WTC11 (cell line): ENCODE data around the gene TMEM86B. TPM values are rescaled to one million over a fixed set of nuclear protein-coding genes. Genes with fewer than 3 reads are reported as not detected.

ENCODE experiments used
- ATAC-seq: fragments of 200-7000 bp; cut with Tn5 transposase; 2 replicates; pipeline ENCODE4 v1.10.0; 2021; ENCODE audit warnings: mild to moderate bottlenecking, moderate library complexity
- Bru-seq: library from RNA; stranded (reverse); fragments of 400-500 nt; gene quantifications from one replicate; lab custom pipeline; 2021; lab: Mats Ljungman, UMichigan
- CTCF ChIA-PET: fragments of 300-600 bp; sonication (Branson Sonifier 250); formaldehyde crosslinking; loops from one replicate; lab custom pipeline; 2021; ENCODE audit warnings: antibody characterized with exemption; lab: Charles Lee
- POLR2A ChIA-PET: fragments of 350-600 bp; sonication (Branson Sonifier 250); formaldehyde crosslinking; loops from one replicate; lab custom pipeline; 2021; ENCODE audit warnings: antibody characterized with exemption; lab: Charles Lee
- DNase-seq: peaks from one replicate; pipeline ENCODE4 v3.0.0; 2021; ENCODE audit warnings: low spot score
- H3K27ac Mint-ChIP-seq: 2 replicates; pipeline ENCODE4 v1.8.0; 2021; ENCODE audit warnings: mixed read lengths
- H3K27me3 Mint-ChIP-seq: 2 replicates; pipeline ENCODE4 v1.8.0; 2021; ENCODE audit warnings: low read depth, mild to moderate bottlenecking, moderate library complexity, mixed read lengths
- H3K36me3 Mint-ChIP-seq: 2 replicates; pipeline ENCODE4 v1.8.0; 2021; ENCODE audit warnings: mixed read lengths
- H3K4me1 Mint-ChIP-seq: 2 replicates; pipeline ENCODE4 v1.8.0; 2022; ENCODE audit warnings: mixed read lengths
- H3K4me3 Mint-ChIP-seq: 2 replicates; pipeline ENCODE4 v1.8.0; 2021; ENCODE audit warnings: mild to moderate bottlenecking, moderate library complexity, mixed read lengths
- H3K9me3 Mint-ChIP-seq: 2 replicates; pipeline ENCODE4 v1.8.0; 2021; ENCODE audit warnings: mixed read lengths
- ATF1 ChIP-seq: sonication (generic); formaldehyde crosslinking; IDR thresholded peaks from 2 replicates; pipeline ENCODE4 v1.8.1; 2023; ENCODE audit warnings: mild to moderate bottlenecking, moderate library complexity, missing genetic modification reagents
- CBFB ChIP-seq: sonication (generic); formaldehyde crosslinking; IDR thresholded peaks from 2 replicates; pipeline ENCODE4 v1.8.1; 2022; ENCODE audit warnings: mild to moderate bottlenecking, low read depth, missing genetic modification reagents
- CREB1 ChIP-seq: sonication (generic); formaldehyde crosslinking; IDR thresholded peaks from 2 replicates; pipeline ENCODE4 v1.8.0; 2023; ENCODE audit warnings: mild to moderate bottlenecking, missing genetic modification reagents
- ELF4 ChIP-seq: sonication (generic); formaldehyde crosslinking; IDR thresholded peaks from 2 replicates; pipeline ENCODE4 v1.8.1; 2022; ENCODE audit warnings: low read depth, mild to moderate bottlenecking, moderate library complexity, missing genetic modification reagents
- FOXK1 ChIP-seq: sonication (generic); formaldehyde crosslinking; IDR thresholded peaks from 2 replicates; pipeline ENCODE4 v1.8.0; 2022; ENCODE audit warnings: mild to moderate bottlenecking, moderate library complexity, missing genetic modification reagents
- GABPB1 ChIP-seq: sonication (generic); formaldehyde crosslinking; IDR thresholded peaks from 2 replicates; pipeline ENCODE4 v1.8.1; 2023; ENCODE audit warnings: mild to moderate bottlenecking, missing genetic modification reagents
- HMGA2 ChIP-seq: fragments of 250-450 bp; sonication (Bioruptor Pico); IDR thresholded peaks from 2 replicates; pipeline ENCODE4 v1.4.0; 2021; ENCODE audit warnings: mild to moderate bottlenecking, moderate library complexity
- JUN ChIP-seq: sonication (generic); formaldehyde crosslinking; IDR thresholded peaks from 2 replicates; pipeline ENCODE4 v1.8.0; 2023; ENCODE audit warnings: mild to moderate bottlenecking, missing genetic modification reagents
- MYBL2 ChIP-seq: sonication (generic); formaldehyde crosslinking; IDR thresholded peaks from 2 replicates; pipeline ENCODE4 v1.8.1; 2023; ENCODE audit warnings: mild to moderate bottlenecking, moderate library complexity, missing genetic modification reagents
- NFE2L1 ChIP-seq: sonication (generic); formaldehyde crosslinking; IDR thresholded peaks from 2 replicates; pipeline ENCODE4 v1.8.1; 2023; ENCODE audit warnings: missing genetic modification reagents
- NFYB ChIP-seq: sonication (generic); formaldehyde crosslinking; conservative IDR thresholded peaks from 2 replicates; pipeline ENCODE4 v1.8.0; 2022; ENCODE audit warnings: low read depth, missing genetic modification reagents
- TCF7 ChIP-seq: sonication (generic); formaldehyde crosslinking; IDR thresholded peaks from 2 replicates; pipeline ENCODE4 v1.8.0; 2022; ENCODE audit warnings: mild to moderate bottlenecking, low read depth, missing genetic modification reagents, moderate library complexity
- TEAD1 ChIP-seq: sonication (generic); formaldehyde crosslinking; IDR thresholded peaks from 2 replicates; pipeline ENCODE4 v1.8.0; 2022; ENCODE audit warnings: mild to moderate bottlenecking, missing genetic modification reagents
- ZNF396 ChIP-seq: fragments of 250-450 bp; sonication (Bioruptor Pico); IDR thresholded peaks from 2 replicates; pipeline ENCODE4 v1.8.0; 2021; ENCODE audit warnings: mild to moderate bottlenecking, moderate library complexity, borderline replicate concordance
- ZNF416 ChIP-seq: fragments of 250-450 bp; sonication (Bioruptor Pico); IDR thresholded peaks from 2 replicates; pipeline ENCODE4 v1.9.0; 2021; ENCODE audit warnings: mild to moderate bottlenecking, inconsistent platforms
- ZNF423 ChIP-seq: fragments of 250-450 bp; sonication (Bioruptor Pico); IDR thresholded peaks from 2 replicates; pipeline ENCODE4 v2.1.2; 2022; ENCODE audit warnings: mild to moderate bottlenecking, moderate library complexity
- ZNF671 ChIP-seq: fragments of 250-450 bp; sonication (Bioruptor Pico); IDR thresholded peaks from 2 replicates; pipeline ENCODE4 v1.8.0; 2021; ENCODE audit warnings: mild to moderate bottlenecking
- long read RNA-seq, 3 experiments: library from RNA in 1 of 3; library from capped mRNA in 1 of 3; library from polyadenylated mRNA in 1 of 3; unstranded in 2 of 3; stranded (forward) in 1 of 3; transcript quantifications; one replicate each; pipeline ENCODE4 v2.0.0, GENCODE V29; 2021
- total RNA-seq: library from RNA; stranded (reverse); gene quantifications from 3 replicates; pipeline ENCODE4 v1.2.3, GENCODE V29; 2021
- TF ChIP-seq, protein P1 (sequence below): sonication (generic); formaldehyde crosslinking; IDR thresholded peaks from 2 replicates; pipeline ENCODE4 v1.8.1; 2023; ENCODE audit warnings: mild to moderate bottlenecking, missing genetic modification reagents
- TF ChIP-seq, protein P2 (sequence below): sonication (generic); formaldehyde crosslinking; conservative IDR thresholded peaks from 2 replicates; pipeline ENCODE4 v1.8.1; 2023; ENCODE audit warnings: mild to moderate bottlenecking, low read depth, missing genetic modification reagents, moderate library complexity
- TF ChIP-seq, protein P3 (sequence below): sonication (generic); formaldehyde crosslinking; IDR thresholded peaks from 2 replicates; pipeline ENCODE4 v1.8.1; 2022; ENCODE audit warnings: mild to moderate bottlenecking, missing genetic modification reagents, moderate library complexity, borderline replicate concordance
- TF ChIP-seq, protein P4 (sequence below): fragments of 250-450 bp; sonication (Bioruptor Pico); conservative IDR thresholded peaks from 2 replicates; pipeline ENCODE4 v1.9.0; 2021; ENCODE audit warnings: mild to moderate bottlenecking
- TF ChIP-seq, protein P5 (sequence below): fragments of 250-450 bp; sonication (Bioruptor Pico); IDR thresholded peaks from 2 replicates; pipeline ENCODE4 v2.1.2; 2022; ENCODE audit warnings: mild to moderate bottlenecking, moderate library complexity
- TF ChIP-seq, protein P6 (sequence below): fragments of 250-450 bp; sonication (Bioruptor Pico); IDR thresholded peaks from 2 replicates; pipeline ENCODE4 v1.9.0; 2021; ENCODE audit warnings: moderate library complexity, mild to moderate bottlenecking, inconsistent platforms, borderline replicate concordance

Gene TMEM86B, protein sequence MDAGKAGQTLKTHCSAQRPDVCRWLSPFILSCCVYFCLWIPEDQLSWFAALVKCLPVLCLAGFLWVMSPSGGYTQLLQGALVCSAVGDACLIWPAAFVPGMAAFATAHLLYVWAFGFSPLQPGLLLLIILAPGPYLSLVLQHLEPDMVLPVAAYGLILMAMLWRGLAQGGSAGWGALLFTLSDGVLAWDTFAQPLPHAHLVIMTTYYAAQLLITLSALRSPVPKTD
- total RNA-seq (3.5 to 4.2 TPM (median 4.1 TPM) in 3 replicates), Bru-seq, nascent RNA (percentile 49 among the genes with signal in this experiment)
- long read RNA-seq, experiment 1, partial matches to known transcripts, result 0 of 1 reads
- long read RNA-seq, experiment 1, other reads (novel, unspliced or antisense), result 0 of 1 reads
- long read RNA-seq, experiment 2, partial matches to known transcripts, result 0 of 4 reads
- long read RNA-seq, experiment 2, other reads (novel, unspliced or antisense), result 0 of 4 reads
- long read RNA-seq, experiment 3, result 0 reads

DNA sequence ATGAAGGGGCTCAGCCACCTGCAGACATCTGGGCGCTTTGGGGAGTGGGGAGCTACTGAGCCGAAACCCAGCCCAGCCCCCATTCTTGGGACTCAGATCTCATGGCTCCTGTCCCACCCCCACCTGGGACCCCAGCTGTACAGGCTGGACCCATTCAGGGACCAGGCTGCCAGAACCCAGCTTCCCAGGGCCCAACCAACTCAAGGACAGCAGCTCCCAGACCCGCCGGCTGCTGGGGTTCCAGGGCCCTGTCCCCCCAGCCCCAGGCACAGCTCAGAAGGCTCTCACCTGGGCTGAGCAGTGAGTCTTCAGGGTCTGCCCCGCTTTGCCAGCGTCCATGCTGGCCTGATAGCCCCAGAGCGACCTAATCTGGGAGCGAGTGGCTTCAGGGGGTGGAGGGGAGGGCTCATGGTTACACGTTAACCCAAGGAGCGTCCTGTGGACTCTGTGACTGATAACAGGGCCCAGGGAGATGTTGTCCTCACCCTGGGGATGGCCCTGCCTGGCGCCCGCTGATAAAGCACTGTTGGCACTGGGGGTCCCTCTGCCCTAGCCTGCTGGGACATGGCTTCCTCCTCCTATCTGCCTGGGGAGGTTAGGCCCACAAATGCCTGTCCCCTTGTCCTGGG, at the start of gene TMEM86B:
Gene TMEM86B (minus strand): TSS at position 361 of the 629 bp plus-strand sequence. CDS start 22 bp downstream, at position 339.
- CTCF ChIA-PET, result no interaction called here
- no peaks in the 10 kb centered on the region for H3K27me3 Mint-ChIP-seq
- no peak for TF ChIP-seq ATF1 (CRISPR knock-in tag)
- TF ChIP-seq CBFB (CRISPR knock-in tag), result no peak
- TF ChIP-seq GABPB1, result 0 out of 2 replicates have a peak, but pooled peaks have one; percentile 8
- TF ChIP-seq, protein P1, sequence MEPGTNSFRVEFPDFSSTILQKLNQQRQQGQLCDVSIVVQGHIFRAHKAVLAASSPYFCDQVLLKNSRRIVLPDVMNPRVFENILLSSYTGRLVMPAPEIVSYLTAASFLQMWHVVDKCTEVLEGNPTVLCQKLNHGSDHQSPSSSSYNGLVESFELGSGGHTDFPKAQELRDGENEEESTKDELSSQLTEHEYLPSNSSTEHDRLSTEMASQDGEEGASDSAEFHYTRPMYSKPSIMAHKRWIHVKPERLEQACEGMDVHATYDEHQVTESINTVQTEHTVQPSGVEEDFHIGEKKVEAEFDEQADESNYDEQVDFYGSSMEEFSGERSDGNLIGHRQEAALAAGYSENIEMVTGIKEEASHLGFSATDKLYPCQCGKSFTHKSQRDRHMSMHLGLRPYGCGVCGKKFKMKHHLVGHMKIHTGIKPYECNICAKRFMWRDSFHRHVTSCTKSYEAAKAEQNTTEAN, result no peak
- no peak for TF ChIP-seq NFYB (CRISPR knock-in tag)
- TF ChIP-seq, all 79 proteins: peak for 1
- Mint-ChIP-seq H3K4me1 (peaks cover 4% of the 10 kb centered on the region; the same call in 1 of the 2 replicates), H3K27ac (peak within 1 kb of the TSS; percentile 23; the same call in 1 of the 2 replicates), H3K4me3 (no peak within 1 kb of the TSS), H3K36me3 (peaks cover 4% of the 10 kb centered on the region), H3K9me3 (no peaks in the 10 kb centered on the region)
- POLR2A ChIA-PET, result no interaction called here
- ATAC-seq (no peak), DNase-seq (no peak)

DNA sequence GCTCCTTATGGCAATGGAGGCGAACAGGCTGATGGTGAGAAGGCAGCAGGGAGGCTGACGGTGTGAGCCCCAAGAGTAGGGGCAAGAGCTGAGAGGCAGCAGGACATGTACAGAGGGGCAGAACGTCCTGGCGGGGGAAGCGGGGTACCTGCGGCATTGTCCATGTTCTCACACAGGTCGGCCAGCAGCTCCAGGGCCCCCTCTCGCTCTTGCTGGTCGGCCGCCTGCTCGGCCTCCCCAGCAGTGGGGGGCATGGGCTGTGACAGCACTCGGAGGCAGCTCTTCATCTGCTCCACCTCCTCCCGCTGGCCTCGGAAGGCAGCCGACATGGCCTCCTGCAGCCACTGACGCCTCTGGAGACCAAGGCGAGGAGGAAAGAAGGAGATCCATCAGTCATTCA, 48.9 kb upstream of the TMEM86B start:
- POLR2A ChIA-PET, result no interaction called here
- Mint-ChIP-seq H3K27ac (no peak overlapping the region), H3K4me3 (peak overlapping the region; percentile 41; the same call in 1 of the 2 replicates), H3K36me3 (peaks cover 3% of the 10 kb centered on the region; the same call in 1 of the 2 replicates), H3K9me3 (no peaks in the 10 kb centered on the region), H3K27me3 (no peaks in the 10 kb centered on the region), H3K4me1 (peaks cover 14% of the 10 kb centered on the region)
- ATAC-seq, result no peak
- TF ChIP-seq, protein P2, sequence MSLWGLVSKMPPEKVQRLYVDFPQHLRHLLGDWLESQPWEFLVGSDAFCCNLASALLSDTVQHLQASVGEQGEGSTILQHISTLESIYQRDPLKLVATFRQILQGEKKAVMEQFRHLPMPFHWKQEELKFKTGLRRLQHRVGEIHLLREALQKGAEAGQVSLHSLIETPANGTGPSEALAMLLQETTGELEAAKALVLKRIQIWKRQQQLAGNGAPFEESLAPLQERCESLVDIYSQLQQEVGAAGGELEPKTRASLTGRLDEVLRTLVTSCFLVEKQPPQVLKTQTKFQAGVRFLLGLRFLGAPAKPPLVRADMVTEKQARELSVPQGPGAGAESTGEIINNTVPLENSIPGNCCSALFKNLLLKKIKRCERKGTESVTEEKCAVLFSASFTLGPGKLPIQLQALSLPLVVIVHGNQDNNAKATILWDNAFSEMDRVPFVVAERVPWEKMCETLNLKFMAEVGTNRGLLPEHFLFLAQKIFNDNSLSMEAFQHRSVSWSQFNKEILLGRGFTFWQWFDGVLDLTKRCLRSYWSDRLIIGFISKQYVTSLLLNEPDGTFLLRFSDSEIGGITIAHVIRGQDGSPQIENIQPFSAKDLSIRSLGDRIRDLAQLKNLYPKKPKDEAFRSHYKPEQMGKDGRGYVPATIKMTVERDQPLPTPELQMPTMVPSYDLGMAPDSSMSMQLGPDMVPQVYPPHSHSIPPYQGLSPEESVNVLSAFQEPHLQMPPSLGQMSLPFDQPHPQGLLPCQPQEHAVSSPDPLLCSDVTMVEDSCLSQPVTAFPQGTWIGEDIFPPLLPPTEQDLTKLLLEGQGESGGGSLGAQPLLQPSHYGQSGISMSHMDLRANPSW, result no peak
- TF ChIP-seq, protein P3, sequence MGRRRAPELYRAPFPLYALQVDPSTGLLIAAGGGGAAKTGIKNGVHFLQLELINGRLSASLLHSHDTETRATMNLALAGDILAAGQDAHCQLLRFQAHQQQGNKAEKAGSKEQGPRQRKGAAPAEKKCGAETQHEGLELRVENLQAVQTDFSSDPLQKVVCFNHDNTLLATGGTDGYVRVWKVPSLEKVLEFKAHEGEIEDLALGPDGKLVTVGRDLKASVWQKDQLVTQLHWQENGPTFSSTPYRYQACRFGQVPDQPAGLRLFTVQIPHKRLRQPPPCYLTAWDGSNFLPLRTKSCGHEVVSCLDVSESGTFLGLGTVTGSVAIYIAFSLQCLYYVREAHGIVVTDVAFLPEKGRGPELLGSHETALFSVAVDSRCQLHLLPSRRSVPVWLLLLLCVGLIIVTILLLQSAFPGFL (CRISPR knock-in tag), result no peak
- TF ChIP-seq ZNF423 (CRISPR knock-in tag) (no peak), CREB1 (CRISPR knock-in tag) (no peak), ZNF396 (CRISPR knock-in tag) (no peak), NFYB (CRISPR knock-in tag) (no peak), TCF7 (CRISPR knock-in tag) (no peak), ELF4 (CRISPR knock-in tag) (no peak), ZNF671 (no peak), MYBL2 (CRISPR knock-in tag) (no peak), FOXK1 (CRISPR knock-in tag) (no peak), JUN (CRISPR knock-in tag) (no peak), NFE2L1 (no peak), ZNF416 (no peak), HMGA2 (CRISPR knock-in tag) (no peak), TEAD1 (CRISPR knock-in tag) (no peak)
- TF ChIP-seq, protein P4, sequence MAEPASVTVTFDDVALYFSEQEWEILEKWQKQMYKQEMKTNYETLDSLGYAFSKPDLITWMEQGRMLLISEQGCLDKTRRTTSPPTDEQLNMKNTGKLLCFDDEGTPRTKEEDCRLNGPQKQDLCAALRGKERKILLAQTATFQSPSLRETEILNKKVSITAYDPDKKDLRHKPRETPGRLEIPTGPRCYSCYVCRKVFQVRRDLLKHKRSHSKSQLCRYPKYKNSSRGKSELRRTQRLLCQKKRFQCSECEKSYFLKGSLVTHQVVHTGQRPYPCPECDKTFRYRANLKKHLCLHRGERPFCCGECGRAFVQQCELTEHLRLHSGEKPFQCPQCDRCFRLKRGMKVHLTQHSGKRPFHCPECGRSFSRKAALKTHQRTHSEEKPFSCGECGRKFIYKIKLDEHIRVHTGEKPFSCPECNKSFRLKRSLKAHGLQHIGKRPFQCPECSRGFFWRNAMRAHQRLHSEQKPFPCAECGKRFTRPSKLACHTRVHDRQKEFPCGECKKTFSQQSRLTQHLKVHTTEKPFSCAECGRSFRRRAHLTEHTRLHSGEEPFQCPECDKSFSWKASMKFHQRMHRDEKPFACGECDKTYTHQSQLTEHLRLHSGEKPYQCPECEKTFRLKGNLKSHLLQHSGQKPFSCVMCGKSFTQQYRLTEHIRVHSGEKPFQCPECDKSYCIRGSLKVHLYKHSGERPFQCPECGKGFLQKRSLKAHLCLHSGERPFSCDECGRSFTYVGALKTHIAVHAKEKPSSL (CRISPR knock-in tag), result no peak
- TF ChIP-seq, protein P5, sequence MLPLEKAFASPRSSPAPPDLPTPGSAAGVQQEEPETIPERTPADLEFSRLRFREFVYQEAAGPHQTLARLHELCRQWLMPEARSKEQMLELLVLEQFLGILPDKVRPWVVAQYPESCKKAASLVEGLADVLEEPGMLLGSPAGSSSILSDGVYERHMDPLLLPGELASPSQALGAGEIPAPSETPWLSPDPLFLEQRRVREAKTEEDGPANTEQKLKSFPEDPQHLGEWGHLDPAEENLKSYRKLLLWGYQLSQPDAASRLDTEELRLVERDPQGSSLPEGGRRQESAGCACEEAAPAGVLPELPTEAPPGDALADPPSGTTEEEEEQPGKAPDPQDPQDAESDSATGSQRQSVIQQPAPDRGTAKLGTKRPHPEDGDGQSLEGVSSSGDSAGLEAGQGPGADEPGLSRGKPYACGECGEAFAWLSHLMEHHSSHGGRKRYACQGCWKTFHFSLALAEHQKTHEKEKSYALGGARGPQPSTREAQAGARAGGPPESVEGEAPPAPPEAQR (CRISPR knock-in tag), result no peak
- TF ChIP-seq, protein P6, sequence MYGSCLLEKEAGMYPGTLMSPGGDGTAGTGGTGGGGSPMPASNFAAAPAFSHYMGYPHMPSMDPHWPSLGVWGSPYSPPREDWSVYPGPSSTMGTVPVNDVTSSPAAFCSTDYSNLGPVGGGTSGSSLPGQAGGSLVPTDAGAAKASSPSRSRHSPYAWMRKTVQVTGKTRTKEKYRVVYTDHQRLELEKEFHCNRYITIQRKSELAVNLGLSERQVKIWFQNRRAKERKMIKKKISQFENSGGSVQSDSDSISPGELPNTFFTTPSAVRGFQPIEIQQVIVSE (CRISPR knock-in tag), result no peak
- CTCF ChIA-PET, result no interaction called here
- DNase-seq, result no peak
